NOMO-1 treated with DMSO at 0.1 percent for 48 hours (cell line): Measurements from ENCODE around the gene PRDM16.
"Not testable (repeated sequence)": the region's sequence is repeated elsewhere in the genome, so short reads cannot be mapped to it uniquely, and the experiment has no call there.

ENCODE experiments used
- DNase-seq: peaks from one replicate; lab custom pipeline; 2025; ENCODE audit not compliant: unreplicated experiment; lab: John Stamatoyannopoulos, UW

PRDM16 gene

DNA sequence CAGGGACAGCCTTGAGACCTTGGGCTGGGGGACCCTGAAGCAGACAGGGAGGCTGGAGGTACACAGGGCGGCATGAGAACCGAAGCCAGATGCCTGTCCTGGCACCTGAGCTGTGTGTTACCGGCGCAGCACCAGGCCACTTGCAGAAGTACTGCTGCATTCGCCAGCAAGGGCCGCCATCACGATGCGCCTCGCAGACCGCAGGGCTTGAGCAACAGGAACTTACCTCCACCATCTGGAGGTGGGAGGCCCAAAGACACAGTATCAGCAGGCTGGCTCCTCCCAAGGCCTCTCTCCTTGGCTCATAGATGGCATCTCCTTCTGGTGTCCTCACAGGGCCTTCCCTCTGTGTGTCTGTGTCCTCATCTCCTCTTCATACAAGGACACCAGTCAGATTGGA, 90.1 kb downstream of the PRDM16 start:
- peak; percentile 44 for DNase-seq

DNA sequence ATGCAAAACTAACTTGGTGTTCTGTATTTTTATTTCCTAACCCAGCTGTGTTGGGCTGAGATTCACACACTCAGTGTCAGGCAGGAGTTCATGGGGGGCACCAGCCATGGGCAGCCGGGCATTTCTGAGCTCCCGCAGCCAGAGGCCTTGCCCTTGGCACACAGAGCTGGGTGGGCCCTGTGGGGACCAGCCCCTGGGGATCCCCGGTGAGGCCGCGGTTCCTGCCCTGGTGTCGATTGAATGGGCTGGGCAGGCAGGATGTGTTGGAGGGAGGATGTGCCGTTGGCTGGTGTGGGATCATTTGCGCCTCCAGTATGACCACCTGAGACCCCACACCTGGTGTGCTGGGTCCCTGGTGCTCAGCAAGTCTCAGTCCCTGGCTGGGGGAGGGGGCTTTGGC, 91.0 kb downstream of the PRDM16 start:
- no peak for DNase-seq

DNA sequence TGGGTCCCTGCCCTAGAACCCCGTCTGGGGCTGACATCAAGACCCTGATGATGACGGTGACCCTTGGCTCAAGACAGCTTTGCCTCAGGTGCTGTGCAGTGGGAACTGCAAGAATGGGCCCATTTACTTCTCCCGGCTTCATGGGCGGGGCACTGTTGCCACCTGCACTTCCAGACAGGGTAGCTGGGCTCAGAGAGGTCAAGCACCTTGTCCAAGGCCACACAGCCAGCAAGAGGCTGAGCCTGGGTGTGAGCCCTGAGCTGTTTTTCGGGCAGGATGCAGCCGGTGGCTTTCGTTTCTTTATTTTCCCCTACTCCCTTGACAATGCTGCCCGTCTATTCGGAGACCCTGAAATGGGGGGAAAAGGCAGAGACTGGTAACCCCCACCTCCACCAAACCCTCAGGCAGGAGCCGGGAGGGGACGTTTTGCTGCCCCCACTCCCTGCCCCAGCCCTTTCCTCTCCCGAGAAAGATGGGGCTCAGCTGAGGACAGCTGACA, 91.7 kb downstream of the PRDM16 start:
- DNase-seq, result no peak

DNA sequence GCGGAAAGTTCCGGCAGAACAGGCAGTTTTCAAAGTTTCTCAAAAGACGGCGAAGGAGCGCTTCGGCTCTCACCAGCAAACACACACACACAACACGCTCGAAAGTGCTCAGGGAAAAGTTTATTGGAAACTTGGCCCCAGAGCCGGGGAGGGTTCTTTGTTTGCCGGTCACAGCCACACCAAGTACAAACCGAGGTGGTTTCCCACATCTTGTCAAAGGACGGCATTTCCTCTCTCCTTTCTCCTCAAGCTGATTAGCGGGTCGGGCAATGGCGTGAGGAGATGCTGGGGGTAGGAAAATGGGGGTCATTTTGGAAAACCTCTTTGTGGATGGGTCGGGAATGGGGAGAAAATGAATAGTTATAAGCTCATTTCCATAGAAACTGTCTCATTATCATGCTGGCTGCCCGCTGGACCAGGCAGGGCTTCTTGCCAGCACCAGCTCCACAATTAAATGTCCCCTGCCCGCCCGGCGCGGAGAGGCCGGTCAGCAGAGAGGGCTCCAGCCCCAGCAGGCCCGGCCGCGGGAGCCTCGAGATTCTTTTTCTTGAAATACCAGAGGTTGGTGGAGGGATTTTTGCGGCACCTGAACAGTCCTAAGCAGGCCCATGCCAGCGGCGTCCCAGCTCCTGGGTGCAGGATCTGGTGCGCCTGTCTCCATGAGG, 92.3 kb downstream of the PRDM16 start:
- DNase-seq, result no peak

DNA sequence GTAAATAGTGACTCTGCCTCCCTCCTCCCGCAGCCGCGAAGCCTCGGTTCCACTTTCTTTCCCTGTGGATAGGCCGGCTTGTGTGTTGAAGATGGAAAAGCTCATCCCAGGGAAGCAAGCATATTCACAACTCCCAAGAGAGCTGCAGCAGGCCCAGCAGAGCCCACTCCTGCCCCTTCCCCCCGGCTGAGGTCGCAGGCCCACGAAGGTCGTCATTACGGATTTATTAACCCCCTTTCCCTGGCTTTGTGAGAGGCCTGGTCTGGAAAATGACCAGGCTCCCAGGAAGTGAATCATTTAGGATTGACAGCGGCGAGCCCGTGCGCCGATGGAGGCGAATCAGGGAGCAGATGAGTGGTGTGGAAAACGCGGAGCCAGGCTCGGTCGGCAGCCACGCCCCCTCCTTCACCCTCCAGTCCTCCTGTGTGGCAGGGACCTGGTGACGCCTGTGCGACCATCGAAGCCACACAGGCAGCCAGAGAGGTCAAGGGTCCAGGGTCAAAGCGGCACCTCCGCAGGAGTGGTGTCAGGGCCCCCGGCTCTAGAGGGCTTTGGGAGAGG, 93.4 kb downstream of the PRDM16 start:
- DNase-seq, result no peak

DNA sequence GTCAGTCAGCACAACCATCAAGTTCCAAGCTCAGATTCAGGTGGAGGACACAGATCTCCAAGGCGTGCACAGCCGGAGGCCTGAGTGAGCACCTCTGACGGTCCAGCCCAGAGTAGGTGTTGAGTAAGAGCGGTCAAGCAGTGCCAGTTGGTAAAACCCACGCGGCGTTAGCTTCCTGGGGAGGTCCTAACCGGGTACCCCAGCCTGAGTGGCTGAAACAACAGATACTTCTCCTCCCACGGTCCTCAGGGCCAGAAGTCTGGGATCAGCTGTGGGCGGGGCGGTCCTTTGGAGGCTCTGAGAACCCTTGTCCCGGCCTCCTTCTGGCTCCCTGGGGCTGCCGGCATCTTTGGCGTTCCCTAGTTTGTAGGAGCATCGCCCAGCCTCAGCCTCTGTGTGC, 94.4 kb downstream of the PRDM16 start:
- no peak for DNase-seq

DNA sequence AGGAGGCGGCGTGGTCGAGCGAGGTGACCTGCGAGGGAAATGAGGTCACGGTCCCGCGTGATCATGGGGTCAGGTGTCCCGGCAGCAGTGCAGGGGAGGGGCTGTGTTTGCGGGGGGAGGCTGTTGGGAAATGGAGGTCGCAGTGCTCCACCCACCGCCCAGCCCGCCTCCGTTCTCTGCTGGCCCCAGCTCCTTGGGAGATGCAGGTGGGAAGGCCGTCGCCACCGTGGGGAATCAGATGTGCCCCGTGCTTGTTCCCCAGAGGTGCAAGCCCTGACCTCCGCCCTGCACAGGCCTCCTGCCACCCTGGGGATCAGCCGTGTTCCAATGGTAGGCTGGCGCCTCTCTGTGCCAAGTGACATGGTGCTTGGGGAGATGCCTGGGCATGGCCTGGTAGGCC, 95.7 kb downstream of the PRDM16 start:
- no peak for DNase-seq

DNA sequence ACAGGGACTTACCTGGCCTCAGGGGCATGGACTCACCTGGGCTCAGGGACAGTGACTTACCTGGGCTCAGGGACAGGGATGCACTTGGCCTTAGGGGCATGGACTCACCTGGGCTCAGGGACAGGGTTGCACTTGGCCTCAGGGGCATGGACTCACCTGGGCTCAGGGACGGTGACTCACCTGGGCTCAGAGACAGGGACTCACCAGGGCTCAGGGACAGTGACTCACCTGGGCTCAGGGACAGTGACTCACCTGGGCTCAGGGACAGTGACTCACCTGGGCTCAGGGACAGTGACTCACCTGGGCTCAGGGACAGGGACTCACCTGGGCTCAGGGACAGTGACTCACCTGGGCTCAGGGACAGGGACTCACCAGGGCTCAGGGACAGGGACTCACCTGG, 96.2 kb downstream of the PRDM16 start:
- not testable (repeated sequence) for DNase-seq

DNA sequence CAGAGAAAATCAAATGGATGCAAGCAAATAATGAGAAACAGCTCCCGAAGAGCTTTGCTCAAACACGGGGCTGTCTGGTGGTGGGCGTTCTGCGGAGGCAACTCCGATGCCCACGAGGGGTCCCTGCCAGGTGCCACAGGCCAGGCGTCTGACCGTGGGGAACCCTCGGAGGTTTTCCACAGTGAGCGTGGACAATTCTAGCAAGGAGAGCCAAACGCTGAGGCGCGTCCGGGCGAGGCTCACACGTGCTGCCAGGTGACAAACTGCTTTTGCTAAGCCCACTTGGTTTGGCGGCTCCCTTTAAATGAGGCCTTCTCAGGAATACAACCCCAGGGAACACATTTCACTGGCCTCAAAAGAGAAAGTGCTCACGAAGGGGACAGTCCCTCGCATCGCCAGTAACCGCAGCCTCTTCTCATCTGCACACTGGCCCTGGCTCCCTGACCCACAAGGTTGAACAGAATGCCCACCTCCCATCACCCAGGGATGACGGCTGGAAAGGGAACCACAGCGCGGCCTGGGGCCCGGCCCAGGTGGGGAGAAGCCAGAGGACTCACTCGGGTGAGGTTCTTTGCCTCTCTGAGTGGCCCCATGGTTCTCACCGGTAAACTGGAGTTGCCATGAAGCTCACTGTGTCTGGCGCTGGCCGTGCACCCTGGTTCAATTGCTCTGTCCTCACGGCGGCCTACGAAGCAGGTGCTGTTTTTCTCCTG, 97.4 kb downstream of the PRDM16 start:
- DNase-seq, result no peak

DNA sequence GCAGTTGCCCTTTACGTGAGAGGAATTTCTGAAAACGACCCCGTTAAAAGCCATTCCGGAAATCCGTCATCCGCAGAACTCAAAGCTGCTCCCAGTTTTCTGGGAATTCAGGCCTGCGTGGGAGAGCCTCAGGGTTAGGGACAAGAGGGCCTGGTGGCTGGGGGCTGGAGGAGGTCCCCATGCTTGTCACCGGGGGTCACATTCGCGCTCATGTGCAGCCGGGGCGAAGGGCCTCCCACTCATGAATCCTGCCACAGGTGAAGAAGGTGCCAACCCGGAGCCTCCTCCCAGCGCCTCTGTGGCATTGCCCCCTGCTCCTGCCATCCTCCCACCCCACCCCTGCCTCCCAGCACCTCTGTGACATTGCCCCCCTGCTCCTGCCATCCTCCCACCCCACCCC, 98.3 kb downstream of the PRDM16 start:
- DNase-seq, result no peak

DNA sequence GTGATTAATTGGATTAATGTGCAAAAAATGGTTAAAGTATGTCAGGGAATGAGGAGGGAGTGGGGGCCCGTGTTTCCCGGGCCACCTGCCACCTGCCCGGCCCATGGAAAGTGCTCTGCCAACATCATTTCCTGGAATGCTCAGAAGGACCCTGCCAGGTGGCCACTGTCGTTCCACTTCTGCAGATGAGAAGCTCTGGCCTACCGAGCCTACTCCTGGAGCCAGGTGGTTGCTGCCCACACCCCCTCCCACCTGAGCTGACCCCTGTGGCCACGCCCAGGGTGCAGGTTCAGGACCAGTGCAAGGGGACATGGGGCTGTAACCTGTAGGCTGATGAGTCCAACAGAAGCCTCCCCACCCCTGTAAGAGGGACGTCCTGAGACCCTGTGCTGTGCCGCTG, 99.7 kb downstream of the PRDM16 start:
- no peak for DNase-seq

DNA sequence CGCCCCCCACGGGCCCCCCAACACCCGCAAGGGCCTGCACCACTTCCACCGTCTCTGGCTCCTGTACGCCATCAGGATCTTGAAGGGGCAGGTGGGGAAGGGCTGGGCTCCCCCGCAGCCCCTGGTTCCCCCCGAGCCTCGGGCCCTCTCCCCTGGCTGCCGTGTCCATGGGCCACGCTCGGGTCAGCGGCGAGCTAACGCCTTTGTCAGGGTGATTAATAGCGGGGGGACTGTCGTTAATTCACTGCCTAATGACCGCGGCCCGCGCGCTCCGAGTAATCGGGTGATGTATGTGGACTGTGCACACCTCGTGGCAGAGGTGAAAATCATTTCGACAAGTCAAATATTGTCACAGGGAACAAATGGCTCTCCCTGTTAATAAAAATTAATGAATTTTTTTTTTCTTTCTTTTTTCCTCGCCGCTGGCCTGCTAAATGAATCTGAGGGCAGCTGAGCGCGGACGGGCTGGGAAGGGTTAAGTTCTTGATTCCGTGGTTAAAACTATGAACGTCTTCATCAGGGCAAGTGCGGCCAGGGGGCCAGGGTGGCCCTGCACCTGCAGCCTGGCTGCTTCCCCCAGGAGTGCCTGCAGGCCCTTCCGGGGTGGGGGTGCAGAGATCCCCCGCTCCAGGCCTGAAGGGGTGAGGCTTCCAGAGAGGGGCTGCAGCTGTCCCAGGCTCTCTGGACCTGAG, 100.8 kb downstream of the PRDM16 start:
- DNase-seq, result no peak

DNA sequence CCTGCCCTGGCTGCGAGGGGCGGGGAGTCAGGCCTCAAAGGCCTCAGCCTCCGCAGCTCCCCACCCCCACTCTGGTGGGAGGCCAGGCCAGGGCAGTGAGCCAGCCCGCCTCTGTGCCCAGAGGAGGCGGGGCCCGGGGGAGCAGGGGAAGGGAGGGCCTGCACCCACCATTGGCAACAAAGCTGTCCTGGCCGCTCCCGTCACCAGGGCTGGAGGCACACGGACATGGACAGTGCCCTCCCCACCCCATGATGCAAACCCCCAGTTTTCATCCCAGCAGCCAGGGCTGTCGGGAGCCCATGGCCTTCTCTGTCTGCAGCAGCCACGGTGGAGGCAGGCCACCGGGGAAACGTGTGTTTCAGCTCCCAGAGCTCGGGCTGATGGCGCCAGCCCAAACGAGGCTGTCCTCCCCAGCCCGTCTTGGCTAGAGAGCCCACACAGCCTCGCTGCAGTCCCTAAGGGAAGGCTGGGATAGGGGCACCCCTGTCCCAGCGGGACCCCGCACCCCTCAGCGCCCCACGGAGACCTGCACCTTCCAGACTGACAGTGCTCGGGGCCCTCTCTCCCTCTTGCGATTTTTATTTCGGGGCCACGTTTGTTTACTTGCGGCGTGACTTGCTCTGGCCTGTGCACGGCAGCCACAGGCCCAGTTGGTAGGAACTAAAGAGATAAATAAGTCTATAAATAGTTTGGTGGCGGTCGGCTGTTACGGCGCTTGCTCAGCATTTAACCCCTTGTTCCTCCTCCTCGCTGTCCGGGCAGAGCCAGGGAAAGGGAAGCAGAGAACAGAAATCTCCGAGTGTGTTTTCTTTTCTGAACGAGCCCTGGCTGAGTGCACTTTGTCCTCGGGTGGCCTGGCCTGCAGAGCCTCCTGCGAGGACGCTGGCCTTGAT, 101.8 kb downstream of the PRDM16 start:
- peak; percentile 77 for DNase-seq

DNA sequence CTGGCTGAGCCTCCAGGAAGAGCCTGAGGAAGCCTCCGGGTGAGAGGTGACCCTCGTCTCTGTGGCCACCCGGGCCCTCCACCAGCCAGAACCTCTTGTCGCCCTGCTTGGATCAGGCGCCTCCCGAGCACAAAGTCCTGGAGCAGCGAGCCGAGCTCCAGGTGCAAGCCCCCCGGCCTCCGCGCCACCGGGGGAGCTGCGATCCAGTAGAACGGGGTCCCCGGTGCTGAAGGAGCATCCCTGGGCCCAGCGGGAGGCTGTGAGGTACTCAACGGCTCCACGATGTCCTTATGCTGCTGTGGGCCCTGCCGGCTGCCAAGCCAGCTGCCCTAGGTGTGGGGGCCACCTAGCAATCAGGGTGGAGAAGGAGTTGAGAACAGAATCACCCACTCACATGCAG, 102.8 kb downstream of the PRDM16 start:
- no peak for DNase-seq

DNA sequence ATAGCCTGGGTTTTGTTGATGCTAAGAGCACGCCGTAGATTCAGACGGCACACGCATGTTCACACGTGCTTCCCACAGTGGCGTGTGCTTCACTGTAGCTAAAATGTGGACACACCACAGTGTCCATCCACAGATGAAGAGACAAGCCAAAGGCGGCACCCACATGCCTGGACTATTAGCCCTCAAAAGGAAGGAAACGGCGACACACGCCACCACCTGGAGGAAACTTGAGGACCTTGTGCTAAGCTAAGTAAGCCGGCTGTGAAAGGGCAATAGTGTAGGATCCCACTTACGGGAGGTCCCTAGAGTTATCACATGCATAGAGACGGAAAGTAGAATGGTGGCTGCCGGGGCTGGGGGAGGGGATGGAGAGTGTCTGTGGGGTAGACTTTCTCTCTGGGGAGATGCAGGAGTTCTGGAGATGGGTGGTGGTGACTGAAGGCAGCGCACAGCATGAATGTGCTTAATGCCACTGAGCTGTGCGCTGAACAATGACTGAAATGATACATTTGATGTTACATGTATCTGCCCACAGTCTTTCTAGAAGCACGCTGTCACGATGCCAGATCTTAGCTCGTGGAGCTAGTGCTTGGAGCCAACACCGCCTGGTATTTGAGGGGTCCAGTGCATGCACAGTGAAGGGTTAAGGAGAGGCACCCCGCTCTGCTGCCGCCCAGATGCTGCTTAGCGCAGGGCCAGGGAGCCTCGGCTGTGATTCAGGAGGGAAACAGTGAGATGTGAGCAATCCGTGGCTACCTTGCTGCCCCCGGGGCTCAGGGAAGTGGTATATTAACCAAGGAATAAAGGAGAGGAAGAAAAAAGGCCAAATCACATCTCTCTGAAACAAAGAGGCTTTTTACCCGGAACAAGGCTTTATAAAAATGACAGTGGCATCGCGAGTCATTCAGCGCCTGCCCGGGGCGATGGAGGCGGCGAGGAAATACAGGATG, 103.7 kb downstream of the PRDM16 start:
- no peak for DNase-seq

DNA sequence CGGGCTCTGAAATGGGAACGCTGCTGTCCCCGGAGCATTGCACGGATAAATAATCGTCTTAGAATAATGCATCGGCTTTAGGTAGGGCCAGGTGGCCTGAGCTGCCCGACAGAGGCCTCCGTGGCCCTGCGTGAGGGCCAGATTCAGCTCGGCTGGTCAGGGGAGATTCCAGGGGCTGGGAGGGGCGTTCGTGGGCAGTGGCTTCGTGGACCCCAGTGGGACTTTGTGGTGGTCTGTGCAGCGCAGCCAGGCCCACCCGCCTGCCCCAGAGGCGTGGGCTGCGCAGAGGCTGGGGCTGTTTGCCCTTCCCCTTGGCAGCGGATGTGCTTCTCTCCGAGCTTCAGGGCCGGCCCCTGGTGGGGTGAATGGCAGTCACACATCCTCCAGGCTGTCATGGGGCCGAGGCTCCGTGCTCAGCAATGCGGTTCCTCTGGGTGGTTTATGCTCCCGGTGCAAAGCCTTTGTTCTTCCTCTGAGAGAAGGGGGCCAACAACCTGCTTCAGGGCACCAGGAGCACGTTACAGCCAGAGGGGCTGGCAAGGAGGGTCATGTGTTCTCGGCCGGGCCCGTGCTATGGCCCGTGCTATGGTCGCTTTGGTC, 104.5 kb downstream of the PRDM16 start:
- no peak for DNase-seq

DNA sequence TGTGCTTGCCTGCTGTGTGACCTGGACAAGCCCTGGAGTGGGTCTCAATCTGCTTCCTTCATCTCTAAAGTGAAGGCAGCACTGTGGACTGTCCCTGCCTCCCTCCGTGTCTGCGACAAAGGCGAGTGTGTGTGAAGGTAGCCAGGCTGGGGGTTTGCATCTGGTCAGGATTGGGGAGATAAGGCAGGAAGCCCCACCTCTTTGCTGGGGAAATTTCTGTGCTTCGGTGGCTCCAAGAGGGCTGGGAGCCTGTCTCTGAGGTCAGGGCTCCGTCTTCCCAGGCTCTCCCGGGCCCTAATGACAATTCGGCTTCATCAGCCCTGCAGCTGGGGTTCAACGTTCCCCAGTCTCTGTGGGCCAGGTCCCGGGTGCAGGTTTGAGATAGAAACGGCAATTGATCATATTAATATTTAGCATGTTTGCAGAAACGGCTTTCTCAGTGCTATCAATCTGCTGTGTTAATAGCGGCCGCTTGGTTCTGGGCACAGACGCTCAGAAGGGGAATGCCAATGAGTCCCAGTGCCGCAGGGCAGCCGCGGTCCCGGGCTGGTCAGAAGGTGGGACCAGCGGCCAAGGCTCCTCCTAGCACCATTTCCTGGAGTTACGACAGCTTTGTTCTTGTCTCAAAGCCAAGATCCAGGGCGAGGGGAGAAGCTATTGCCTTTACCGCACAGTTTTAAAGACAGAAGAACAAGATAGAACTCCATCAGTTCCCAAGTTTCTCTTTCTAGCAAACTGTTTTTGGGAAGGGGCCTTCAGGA, 105.7 kb downstream of the PRDM16 start:
- peak; percentile 32 for DNase-seq

DNA sequence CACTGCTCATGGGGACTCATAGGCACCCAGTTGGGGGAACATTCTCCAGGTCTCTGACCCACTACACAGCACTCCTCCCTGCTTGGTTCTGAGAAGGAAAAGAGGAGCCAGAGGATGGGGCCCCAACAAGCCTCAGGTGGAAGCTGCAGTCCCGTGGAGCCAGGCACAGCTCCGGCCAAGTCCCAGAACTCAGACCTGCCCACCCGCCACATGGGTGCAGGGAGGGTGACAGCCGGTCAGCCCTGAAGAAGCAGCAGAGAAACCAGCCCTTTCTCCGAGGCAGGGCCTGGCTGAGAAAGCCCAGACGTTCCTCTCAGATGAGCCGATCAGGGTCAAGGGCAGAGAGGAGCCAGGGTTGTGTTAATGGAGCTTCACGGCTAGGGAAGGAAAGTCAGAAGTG, 106.5 kb downstream of the PRDM16 start:
- no peak for DNase-seq

DNA sequence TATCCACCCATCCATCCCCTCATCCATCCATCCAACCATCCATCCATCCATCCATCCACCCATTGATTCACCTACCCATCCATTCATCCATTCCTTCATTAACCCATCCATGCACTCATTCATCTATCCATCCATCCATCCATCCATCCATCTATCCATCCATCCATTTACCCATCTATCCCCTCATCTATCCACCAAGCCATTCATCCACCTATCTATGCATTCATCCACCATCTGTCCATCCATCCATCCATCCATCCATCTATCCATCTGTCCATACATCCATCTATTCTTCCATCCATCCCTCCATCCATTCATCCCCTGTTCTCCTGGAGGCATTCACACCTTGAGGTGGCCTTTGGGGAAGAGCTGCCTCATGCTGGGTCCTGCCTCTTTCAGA, 107.0 kb downstream of the PRDM16 start:
- DNase-seq, result no peak
